HCT116 (cell line): ENCODE measurements around the gene ELOVL5.

ENCODE experiments used
- CEBPB ChIP-seq: IDR thresholded peaks from 2 replicates; pipeline ENCODE4 v1.6.1; 2012; ENCODE audit warnings: low read depth
- CTCF ChIP-seq, 3 experiments: fragments of 200-600 bp in 1 of 3; sonication (generic) in 1 of 3; IDR thresholded peaks in 2 of 3; conservative IDR thresholded peaks in 1 of 3; 2 replicates each; pipeline ENCODE4 v1.5.1; 2012 to 2017; ENCODE audit warnings: low read depth in 2 of 3, low read length in 2 of 3, antibody characterized with exemption in 1 of 3, borderline replicate concordance in 1 of 3, control low read depth in 1 of 3, mild to moderate bottlenecking in 1 of 3, mixed read lengths in 1 of 3, mixed run types in 1 of 3, moderate library complexity in 1 of 3; ENCODE audit not compliant: insufficient read depth in 1 of 3
- MAX ChIP-seq: IDR thresholded peaks from 2 replicates; pipeline ENCODE4 v1.6.1; 2012
- REST ChIP-seq: IDR thresholded peaks from 2 replicates; pipeline ENCODE4 v1.6.1; 2012; ENCODE audit warnings: low read depth

DNA sequence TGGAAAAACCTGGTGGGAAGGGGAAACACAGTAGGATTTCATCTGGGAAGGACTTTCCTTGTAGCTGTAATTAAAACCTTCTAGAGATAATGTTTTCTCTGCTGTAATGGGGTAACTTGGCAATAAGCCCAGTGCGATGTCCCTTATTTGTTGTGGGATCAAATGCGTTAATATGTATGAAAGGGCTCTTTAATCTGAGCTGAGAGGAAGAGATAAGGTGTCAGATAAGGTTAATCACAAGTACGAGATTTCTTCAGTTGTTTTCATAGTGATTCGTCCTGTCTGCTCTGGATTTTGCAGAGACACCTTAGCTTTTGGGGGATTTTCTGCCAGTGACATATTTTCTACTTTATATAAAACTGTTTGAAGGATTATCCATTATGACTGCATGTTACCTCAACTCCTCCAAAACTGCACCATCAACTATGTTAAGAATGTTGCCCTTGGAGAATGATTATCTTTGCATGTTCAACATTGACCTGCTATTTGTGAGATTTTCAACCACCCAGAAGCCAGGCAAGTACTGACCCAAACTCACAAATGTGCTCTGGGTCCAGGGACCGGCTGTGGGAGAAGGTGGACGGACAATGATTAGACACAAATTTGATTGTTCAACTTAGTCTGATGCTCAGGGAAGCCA is 21.2 kb upstream of the ELOVL5 start:
- no peak for TF ChIP-seq MAX
- no peak for TF ChIP-seq CEBPB
- TF ChIP-seq REST = no peak
- TF ChIP-seq CTCF (IDR thresholded peaks at IDR 0.05 in 2 of 3, conservative IDR thresholded peaks at IDR 0.05 in 1 of 3; ENCODE audit: borderline replicate concordance in 1 of 3, insufficient read depth in 1 of 3, low read depth in 2 of 3, low read length in 2 of 3) = no peak
